Skin epidermis (tissue), 12 donors: ENCODE results near the gene INO80B.
A peak's percentile ranks its signal among the peaks of the same experiment; 100 is the strongest.

Experiments
- H3K27ac ChIP-seq, 21 experiments: fragments of 200-600 bp; sonication (generic) in 11 of 21; one replicate each; pipeline ENCODE4 v1.5.0; 2020; ENCODE audit warnings: mild to moderate bottlenecking in 3 of 21, inconsistent platforms in 2 of 21, moderate library complexity in 2 of 21
- H3K4me3 ChIP-seq, 7 experiments: fragments of 200-600 bp; sonication (generic) in 2 of 7; one replicate each; pipeline ENCODE4 v1.5.0; 2020; ENCODE audit warnings: inconsistent platforms in 2 of 7, mild to moderate bottlenecking in 2 of 7, moderate library complexity in 1 of 7

INO80B gene

GRCh38 chr2:74497777-74498499 is 43.1 kb downstream of the INO80B start:
- peak overlapping the region; percentile 3 to 43 (median 26) for H3K4me3 ChIP-seq
- H3K27ac ChIP-seq, result peak overlapping the region in 2 of 21 experiments; percentile 56 to 65

GRCh38 chr2:74498500-74499266 is 43.8 kb downstream of the INO80B start:
- H3K27ac ChIP-seq, result peak overlapping the region in 2 of 21 experiments; percentile 56 to 65

DNA sequence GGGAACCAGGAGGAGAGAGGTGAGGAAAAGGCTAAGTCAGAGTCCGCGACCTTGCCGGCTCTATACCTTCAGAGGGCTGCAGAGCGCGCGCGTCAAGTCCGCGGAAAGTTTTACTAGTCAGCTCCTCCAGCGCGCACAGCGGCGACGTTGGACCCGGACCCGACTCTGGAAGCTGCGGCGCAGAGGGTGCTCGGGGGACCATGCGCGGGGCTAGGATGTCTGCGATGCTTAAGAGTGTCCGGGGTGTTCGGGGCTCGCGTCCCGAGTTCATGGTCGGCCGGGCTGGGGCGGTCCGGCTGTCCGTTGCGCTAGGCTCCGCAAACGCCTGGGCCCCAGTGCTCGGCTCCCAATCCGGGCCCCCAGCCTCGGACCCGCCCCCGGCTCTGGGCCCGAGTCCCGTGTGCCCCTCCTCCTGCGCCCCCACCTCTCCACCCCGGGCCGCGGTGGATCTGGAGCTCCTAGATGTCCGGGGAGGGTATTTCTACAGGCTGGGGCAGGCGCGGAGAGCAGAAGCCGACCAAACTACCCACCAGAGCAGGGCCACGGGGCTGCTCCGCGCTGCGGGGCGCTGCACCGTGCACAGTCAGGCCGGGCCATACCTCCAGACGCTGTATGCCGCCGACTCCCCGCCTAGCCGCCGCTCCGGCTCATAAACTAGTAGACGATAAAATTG is 44.5 kb downstream of the INO80B start, which contains the start of gene LBX2:
Gene LBX2, minus strand, starts transcription at position 337 of the 673 bp plus-strand sequence. Its CDS starts 66 bp downstream, at position 271.
- peak within 1 kb of the TSS in 2 of 21 experiments; percentile 56 to 65 for H3K27ac ChIP-seq
- H3K4me3 ChIP-seq, result peak within 1 kb of the TSS in 6 of 7 experiments; percentile 9 to 43 (median 26)

More at GRCh38 chr2:74498500-74499266, 43.8 kb downstream of the INO80B start:
- H3K4me3 ChIP-seq, result peak overlapping the region; percentile 3 to 43 (median 26)

- no peak overlapping the region for H3K27ac ChIP-seq
- no peak overlapping the region for H3K4me3 ChIP-seq
These were observed 45.2 kb downstream of the INO80B start for GRCh38 chr2:74499940-74500577.

DNA sequence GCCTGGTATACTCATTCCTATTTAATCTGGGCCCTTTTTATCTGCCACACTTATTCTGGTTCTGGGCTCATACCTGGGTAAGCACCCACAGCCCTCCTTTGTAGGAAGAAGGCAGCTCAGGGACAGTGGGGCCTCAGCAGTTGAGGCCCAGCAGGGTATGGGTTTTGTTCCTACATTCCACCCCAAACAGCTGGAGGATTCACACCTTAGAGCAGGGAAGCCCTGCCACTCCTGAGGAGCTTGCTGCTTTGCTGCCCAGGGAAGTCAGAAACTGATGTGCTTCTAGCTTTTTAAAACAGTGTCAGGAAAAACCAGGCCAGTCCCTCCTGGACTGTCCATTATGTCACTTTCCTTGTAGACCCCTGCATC is 45.7 kb downstream of the INO80B start:
- Histone ChIP-seq H3K4me3 (no peak overlapping the region), H3K27ac (no peak overlapping the region)

- Histone ChIP-seq H3K4me3 (no peak overlapping the region), H3K27ac (no peak overlapping the region)
These were observed 46.6 kb downstream of the INO80B start for GRCh38 chr2:74501335-74502071.

DNA sequence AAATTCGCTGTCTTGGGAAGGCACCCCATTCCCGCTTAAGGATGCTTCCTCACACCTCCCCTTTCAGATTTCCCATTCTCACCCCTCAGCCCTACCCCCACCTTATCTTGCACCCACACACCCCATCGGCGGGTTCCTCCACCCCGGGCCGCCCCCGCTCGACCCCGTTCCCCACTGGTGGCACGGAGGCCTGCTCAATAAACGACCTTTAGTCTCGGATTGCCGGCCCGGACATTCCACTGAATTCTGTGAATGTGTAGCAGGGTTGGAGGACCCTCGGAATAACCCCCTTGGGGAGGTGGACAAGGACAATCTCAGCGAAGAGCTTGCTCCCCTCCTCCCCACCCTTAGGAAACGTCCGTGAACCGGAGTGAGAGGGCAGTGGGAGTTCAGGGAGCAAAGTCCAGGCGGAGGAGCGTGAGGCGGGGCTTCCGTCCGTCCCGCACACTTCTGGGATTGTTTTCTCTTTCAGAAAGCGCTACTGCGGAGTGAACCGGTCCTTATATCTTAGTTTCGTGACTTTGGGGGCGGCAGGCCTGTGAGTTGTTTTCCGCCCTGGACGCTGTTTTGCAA is 47.3 kb downstream of the INO80B start:
- H3K4me3 ChIP-seq, result peak overlapping the region; percentile 35 to 58 (median 52)
- H3K27ac ChIP-seq, result peak overlapping the region in 19 of 21 experiments; percentile 8 to 92 (median 78)

- Histone ChIP-seq H3K4me3 (peak overlapping the region; percentile 35 to 58 (median 52)), H3K27ac (peak overlapping the region in 20 of 21 experiments; percentile 8 to 92 (median 78))
These were observed 48.0 kb downstream of the INO80B start for GRCh38 chr2:74502720-74503505.

GRCh38 chr2:74503506-74504475 is 48.9 kb downstream of the INO80B start:
- Histone ChIP-seq H3K4me3 (peak overlapping the region; percentile 35 to 58 (median 52)), H3K27ac (peak overlapping the region in 20 of 21 experiments; percentile 8 to 92 (median 78))

GRCh38 chr2:74504591-74504990 is 49.7 kb downstream of the INO80B start:
- Histone ChIP-seq H3K4me3 (no peak overlapping the region), H3K27ac (no peak overlapping the region)

DNA sequence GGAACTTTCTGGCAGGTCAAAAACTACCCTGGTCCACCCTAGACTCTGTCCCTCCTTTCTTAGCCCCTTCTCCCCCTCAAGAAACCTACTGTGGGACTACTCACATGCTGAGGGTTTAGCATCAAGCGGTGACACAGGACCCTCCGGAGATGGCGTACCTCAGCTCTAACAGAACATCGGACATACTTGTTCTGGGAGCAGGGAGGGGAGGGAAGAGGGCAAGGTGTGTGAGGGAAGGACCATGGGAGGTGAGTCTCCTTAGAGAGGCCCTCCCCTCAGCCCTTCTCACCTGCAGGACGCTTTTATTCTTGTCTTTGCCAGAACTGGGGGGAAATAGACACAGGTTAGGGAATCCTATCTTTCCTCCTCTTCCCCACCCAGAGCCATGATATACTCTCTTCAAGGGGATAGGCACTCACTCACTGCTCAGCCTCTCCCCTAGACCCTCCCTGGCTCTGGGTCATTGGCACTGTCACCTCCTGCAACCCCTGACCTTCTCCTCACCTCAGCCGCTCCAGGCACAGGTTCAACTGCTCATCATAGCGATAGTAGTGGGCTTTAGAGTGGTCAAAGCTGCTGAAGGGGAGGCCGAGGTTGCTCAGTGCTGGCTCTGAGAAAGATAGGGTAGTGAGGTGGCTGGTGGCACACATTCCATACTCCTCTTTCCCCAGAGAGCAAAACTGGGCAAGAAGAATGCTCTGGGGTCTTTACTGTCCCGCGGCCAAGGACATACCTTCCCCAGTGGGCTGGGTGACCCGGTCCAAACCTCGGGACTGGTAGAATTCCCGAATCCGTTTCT is 50.8 kb downstream of the INO80B start:
- peak overlapping the region in 2 of 7 experiments; percentile 58 to 70 for H3K4me3 ChIP-seq
- peak overlapping the region in 2 of 21 experiments; percentile 5 to 98 for H3K27ac ChIP-seq

- H3K27ac ChIP-seq, result peak within 1 kb of the TSS; percentile 72 to 100 (median 98)
- H3K4me3 ChIP-seq, result peak within 1 kb of the TSS; percentile 58 to 90 (median 67)
These were observed 52.4 kb downstream of the INO80B start, which contains the start of gene PCGF1 for GRCh38 chr2:74507145-74507925. PCGF1 (minus strand) TSS chr2:74507695; CDS start chr2:74507668, 27 bp downstream.
